B cell (primary cell): ENCODE data around the gene RARA. TPM values are rescaled to one million over a fixed set of nuclear protein-coding genes. Genes with fewer than 3 reads are reported as not detected.

Source experiments
- ATAC-seq: fragments of 200-7000 bp; cut with Tn5 transposase; one replicate; pipeline ENCODE4 v1.10.0; 2021; ENCODE audit warnings: low read depth, mild to moderate bottlenecking, moderate number of reproducible peaks, moderate library complexity
- CTCF ChIA-PET: fragments of 350-600 bp; sonication (Branson Sonifier 250); formaldehyde crosslinking; loops from one replicate; lab custom pipeline; 2021; ENCODE audit warnings: antibody characterized with exemption, inconsistent platforms; lab: Charles Lee
- POLR2A ChIA-PET: fragments of 350-600 bp; sonication (Branson Sonifier 250); formaldehyde crosslinking; loops from one replicate; lab custom pipeline; 2021; ENCODE audit warnings: antibody characterized with exemption; lab: Charles Lee
- DNase-seq: peaks from one replicate; pipeline ENCODE4 v3.0.0; 2013
- H2AFZ ChIP-seq: 2 replicates; pipeline ENCODE4 v1.6.1; 2012; ENCODE audit warnings: mild to moderate bottlenecking, low read depth, low read length; ENCODE audit not compliant: insufficient read depth, poor library complexity, severe bottlenecking
- H3K27ac ChIP-seq, 2 donors: 1 replicate in 1 of 2; 2 replicates in 1 of 2; pipeline ENCODE4 v1.5.1; 2012 to 2013; ENCODE audit warnings: low read length in 2 of 2, mild to moderate bottlenecking in 2 of 2, moderate library complexity in 1 of 2
- H3K27me3 ChIP-seq, 4 experiments: fragments of 200-600 bp in 1 of 4; sonication (generic) in 1 of 4; replicated peaks in 1 of 4; 1 replicate in 2 of 4; 2 replicates in 2 of 4; pipeline versions ENCODE4 v1.6.1 to v1.7.0; 2013 to 2016; ENCODE audit warnings: low read length in 3 of 4, mild to moderate bottlenecking in 2 of 4, mixed read lengths in 1 of 4, moderate library complexity in 1 of 4; ENCODE audit not compliant: insufficient read depth in 4 of 4, control insufficient read depth in 3 of 4; ENCODE audit errors: control extremely low read depth in 1 of 4
- H3K36me3 ChIP-seq, 2 experiments: replicated peaks in 1 of 2; 1 replicate in 1 of 2; 2 replicates in 1 of 2; pipeline versions ENCODE4 v1.6.1 to v1.7.1; 2013; ENCODE audit warnings: low read length in 1 of 2; ENCODE audit not compliant: insufficient read depth in 2 of 2, control insufficient read depth in 1 of 2; ENCODE audit errors: control extremely low read depth in 1 of 2, extremely low read depth in 1 of 2
- H3K4me1 ChIP-seq, 2 donors: fragments of 200-600 bp in 1 of 2; sonication (generic) in 1 of 2; 1 replicate in 1 of 2; 2 replicates in 1 of 2; pipeline versions ENCODE4 v1.5.1 to v1.6.1; 2013 to 2017; ENCODE audit warnings: low read length in 2 of 2; ENCODE audit not compliant: control insufficient read depth in 2 of 2, insufficient read depth in 2 of 2
- H3K4me2 ChIP-seq: replicated peaks from 2 replicates; pipeline ENCODE3; 2012; ENCODE audit warnings: mild to moderate bottlenecking, low read depth, low read length; ENCODE audit not compliant: poor library complexity, severe bottlenecking
- H3K4me3 ChIP-seq, 5 experiments: fragments of 200-600 bp in 1 of 5; sonication (generic) in 1 of 5; 1 replicate in 3 of 5; 2 replicates in 2 of 5; pipeline versions ENCODE4 v1.5.1 to v1.7.0; 2011 to 2016; ENCODE audit warnings: low read length in 4 of 5, mild to moderate bottlenecking in 4 of 5, low read depth in 2 of 5, control low read depth in 1 of 5, moderate library complexity in 1 of 5; ENCODE audit not compliant: insufficient read depth in 1 of 5; ENCODE audit errors: control extremely low read depth in 1 of 5, extremely low read depth in 1 of 5
- H3K79me2 ChIP-seq: fragments of 200-600 bp; sonication (generic); one replicate; pipeline ENCODE4 v1.6.0; 2016; ENCODE audit warnings: low read length; ENCODE audit not compliant: control insufficient read depth, insufficient read depth
- H3K9ac ChIP-seq: fragments of 200-600 bp; sonication (generic); 2 replicates; pipeline ENCODE4 v1.6.1; 2017; ENCODE audit warnings: mild to moderate bottlenecking, low read length, moderate library complexity
- H3K9me3 ChIP-seq, 3 donors: one replicate each; pipeline versions ENCODE4 v1.6.1 to v1.7.1; 2013; ENCODE audit warnings: low read length in 2 of 3; ENCODE audit not compliant: control insufficient read depth in 2 of 3, insufficient read depth in 1 of 3; ENCODE audit errors: control extremely low read depth in 1 of 3
- H4K20me1 ChIP-seq: 2 replicates; pipeline ENCODE4 v1.6.0; 2012; ENCODE audit warnings: mild to moderate bottlenecking, low read length; ENCODE audit not compliant: insufficient read depth, control insufficient read depth, poor library complexity, severe bottlenecking
- H3K27ac Mint-ChIP-seq: one replicate; pipeline ENCODE4 v1.8.0; 2021; ENCODE audit warnings: mixed read lengths
- H3K27me3 Mint-ChIP-seq: one replicate; pipeline ENCODE4 v1.8.0; 2021; ENCODE audit warnings: mixed read lengths
- H3K4me1 Mint-ChIP-seq: one replicate; pipeline ENCODE4 v1.8.0; 2021; ENCODE audit warnings: mixed read lengths
- H3K4me3 Mint-ChIP-seq: one replicate; pipeline ENCODE4 v1.8.0; 2021; ENCODE audit warnings: mixed read lengths
- H3K9me3 Mint-ChIP-seq: one replicate; pipeline ENCODE4 v1.8.0; 2022; ENCODE audit warnings: mixed read lengths; ENCODE audit not compliant: insufficient read depth
- EZH2 ChIP-seq: IDR thresholded peaks from 2 replicates; pipeline ENCODE4 v1.6.1; 2012; ENCODE audit warnings: borderline replicate concordance, low read depth, mild to moderate bottlenecking, moderate library complexity, low read length; ENCODE audit not compliant: insufficient read depth, poor library complexity, severe bottlenecking
- WGBS: methylation state at CpG from one replicate; pipeline ENCODE4 v1.1.5; 2013; ENCODE audit warnings: missing lambda C conversion rate; ENCODE audit not compliant: insufficient coverage; 5-methylcytosine and 5-hydroxymethylcytosine counted together
- intact Hi-C: fragments of 100-400 bp; cut with micrococcal nuclease; formaldehyde crosslinking; loops from one replicate; pipeline ENCODE4 v1.10.0; 2022
- polyA plus RNA-seq: library from polyadenylated mRNA; depleted of rRNA; stranded (reverse); fragments of >200 nt; gene quantifications from 2 replicates; pipeline ENCODE4 v1.2.3, GENCODE V29; 2012
- total RNA-seq, 2 donors: library from RNA; stranded (reverse); fragments of 120-200 nt in 1 of 2; gene quantifications; 1 replicate in 1 of 2; 2 replicates in 1 of 2; pipeline versions ENCODE4 v1.2.3 to v1.2.4, GENCODE V29; 2013 to 2022
- TF ChIP-seq, protein P1 (sequence below): fragments of 200-600 bp; IDR thresholded peaks from one replicate; pipeline ENCODE4 v1.8.0; 2022; ENCODE audit warnings: antibody characterized with exemption, mild to moderate bottlenecking

RARA gene
- total and polyA plus RNA-seq, 2 donors (not counting 1 experiment from before 2014, with no cell fraction given) = 20.7 to 86.2 TPM

DNA sequence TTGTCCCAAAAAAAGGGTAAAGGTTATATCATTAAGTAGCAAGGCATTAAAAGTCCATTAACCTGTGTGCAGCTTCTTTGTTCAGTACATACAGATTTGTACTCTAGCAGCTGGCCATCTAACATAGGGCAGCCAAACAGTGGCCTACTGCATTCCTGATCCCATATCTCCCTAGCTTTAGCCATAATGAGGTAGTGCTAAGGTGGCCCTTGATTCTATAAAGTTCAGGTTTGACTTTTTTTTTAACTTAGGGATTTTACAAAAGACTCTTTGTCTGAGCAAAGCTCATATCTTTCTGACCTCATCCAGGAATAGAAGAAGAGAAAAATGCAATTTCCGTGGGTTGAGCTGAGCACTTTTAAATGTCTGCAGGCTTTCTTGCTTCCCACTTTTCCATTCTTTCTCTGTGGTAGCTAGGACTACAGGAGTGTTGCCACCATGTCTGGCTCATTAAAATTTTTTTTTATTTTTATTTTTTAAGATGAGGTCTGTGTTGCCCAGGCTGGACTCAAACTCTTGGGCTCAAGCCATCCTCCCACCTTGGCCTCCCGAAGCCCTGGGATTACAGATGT lies 40.8 kb upstream of the RARA start:
- intact Hi-C loops = no loop called here
- H3K27ac Mint-ChIP-seq = no peak overlapping the region
- ATAC-seq (no peak), DNase-seq (no peak)
- Histone ChIP-seq H3K79me2 (peaks cover 29% of the 10 kb centered on the region), H2AFZ (no peak overlapping the region), H3K9me3 (no peaks in the 10 kb centered on the region), H3K4me3 (no peak overlapping the region), H3K36me3 (peaks cover 12 to 62% of the 10 kb centered on the region in 2 experiments), H3K9ac (no peak overlapping the region), H3K4me1 (no peaks in the 10 kb centered on the region), H3K27ac (no peak overlapping the region), H3K27me3 (no peaks in the 10 kb centered on the region), H3K4me2 (no peak overlapping the region), H4K20me1 (peaks cover 18% of the 10 kb centered on the region)
- 100% methylated on average over 1 of the region's 2 CpGs for WGBS
- H3K27me3 Mint-ChIP-seq = no peaks in the 10 kb centered on the region
- TF ChIP-seq, protein P1, sequence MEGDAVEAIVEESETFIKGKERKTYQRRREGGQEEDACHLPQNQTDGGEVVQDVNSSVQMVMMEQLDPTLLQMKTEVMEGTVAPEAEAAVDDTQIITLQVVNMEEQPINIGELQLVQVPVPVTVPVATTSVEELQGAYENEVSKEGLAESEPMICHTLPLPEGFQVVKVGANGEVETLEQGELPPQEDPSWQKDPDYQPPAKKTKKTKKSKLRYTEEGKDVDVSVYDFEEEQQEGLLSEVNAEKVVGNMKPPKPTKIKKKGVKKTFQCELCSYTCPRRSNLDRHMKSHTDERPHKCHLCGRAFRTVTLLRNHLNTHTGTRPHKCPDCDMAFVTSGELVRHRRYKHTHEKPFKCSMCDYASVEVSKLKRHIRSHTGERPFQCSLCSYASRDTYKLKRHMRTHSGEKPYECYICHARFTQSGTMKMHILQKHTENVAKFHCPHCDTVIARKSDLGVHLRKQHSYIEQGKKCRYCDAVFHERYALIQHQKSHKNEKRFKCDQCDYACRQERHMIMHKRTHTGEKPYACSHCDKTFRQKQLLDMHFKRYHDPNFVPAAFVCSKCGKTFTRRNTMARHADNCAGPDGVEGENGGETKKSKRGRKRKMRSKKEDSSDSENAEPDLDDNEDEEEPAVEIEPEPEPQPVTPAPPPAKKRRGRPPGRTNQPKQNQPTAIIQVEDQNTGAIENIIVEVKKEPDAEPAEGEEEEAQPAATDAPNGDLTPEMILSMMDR = no peak
- TF ChIP-seq EZH2 = no peak
- CTCF ChIA-PET = interaction anchor here (0.6 kb wide), 1 partner anchor 43 kb away, joined by 3 read pairs; no protein-coding TSS in a partner anchor
- no peaks in the 10 kb centered on the region for H3K4me1 Mint-ChIP-seq
- H3K9me3 Mint-ChIP-seq = no peaks in the 10 kb centered on the region
- POLR2A ChIA-PET = no interaction called here
- H3K4me3 Mint-ChIP-seq = no peak overlapping the region

DNA sequence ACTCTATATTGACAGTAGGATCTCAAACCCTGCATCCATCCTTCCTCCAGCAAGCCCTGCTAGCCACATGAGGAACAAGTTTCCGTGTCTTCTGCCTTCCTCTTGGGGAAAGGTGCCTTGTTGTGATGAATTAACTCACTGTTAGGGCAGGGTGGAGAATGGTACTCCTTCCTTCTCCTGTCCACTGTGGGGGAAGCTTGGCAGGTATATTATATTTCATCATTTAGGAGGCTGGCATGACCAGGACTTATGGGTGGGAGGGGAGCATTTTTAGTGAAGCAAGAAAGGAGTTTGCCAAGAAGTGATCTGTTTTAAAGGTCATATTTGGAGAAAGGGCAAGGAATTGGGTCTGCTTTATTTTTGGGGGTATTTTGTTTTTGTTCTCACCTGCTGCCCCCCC lies 30.6 kb upstream of the RARA start:
- Histone ChIP-seq H3K79me2 (peaks cover 5% of the 10 kb centered on the region), H2AFZ (no peak overlapping the region), H3K27ac (no peak overlapping the region), H4K20me1 (no peaks in the 10 kb centered on the region), H3K27me3 (no peaks in the 10 kb centered on the region), H3K4me1 (peaks cover 11 to 17% of the 10 kb centered on the region in 2 donors), H3K36me3 (peaks cover 3 to 72% of the 10 kb centered on the region in 2 experiments), H3K4me2 (no peak overlapping the region), H3K9me3 (peaks cover 0 to 8% (median 0%) of the 10 kb centered on the region in 3 donors), H3K9ac (no peak overlapping the region), H3K4me3 (no peak overlapping the region)
- ATAC-seq (no peak), DNase-seq (no peak)
- ChIA-PET CTCF (interaction anchor here (0.9 kb wide), 1 partner anchor 76 kb away, joined by 3 read pairs; no protein-coding TSS in a partner anchor), POLR2A (no interaction called here)
- no peaks in the 10 kb centered on the region for H3K27me3 Mint-ChIP-seq
- WGBS = 100% methylated on average over 1 of the region's 1 CpG
- no peak overlapping the region for H3K4me3 Mint-ChIP-seq
- H3K4me1 Mint-ChIP-seq = peaks cover 10% of the 10 kb centered on the region
- TF ChIP-seq, protein P1 = no peak
- no peak for TF ChIP-seq EZH2
- peak overlapping the region; percentile 41 for H3K27ac Mint-ChIP-seq
- intact Hi-C loops = no loop called here
- H3K9me3 Mint-ChIP-seq = no peaks in the 10 kb centered on the region
